Motor neuron (in vitro differentiated cells): ENCODE measurements around the gene DHDH. TPM values are rescaled to one million over a fixed set of nuclear protein-coding genes. Genes with fewer than 3 reads are reported as not detected.
A peak's percentile ranks its signal among the peaks of the same experiment; 100 is the strongest.
"Not testable (repeated sequence)": the region's sequence is repeated elsewhere in the genome, so short reads cannot be mapped to it uniquely, and the experiment has no call there.

Experiments
- ATAC-seq, 8 experiments: fragments of 200-7000 bp; cut with Tn5 transposase; replicated peaks in 6 of 8; 2 replicates each; pipeline ENCODE4 v1.8.0; 2021; ENCODE audit warnings: mild to moderate bottlenecking in 8 of 8, moderate library complexity in 8 of 8
- H3K27ac ChIP-seq, 2 donors: fragments of 250-450 bp; sonication (Bioruptor Pico); 2 replicates each; pipeline ENCODE4 v1.9.0; 2021; ENCODE audit warnings: antibody characterized with exemption in 2 of 2, mild to moderate bottlenecking in 2 of 2, moderate library complexity in 1 of 2
- H3K4me1 ChIP-seq, 2 donors: fragments of 250-450 bp; sonication (Bioruptor Pico); replicated peaks in 1 of 2; 2 replicates each; pipeline ENCODE4 v1.6.1; 2021; ENCODE audit warnings: antibody characterized with exemption in 2 of 2, mild to moderate bottlenecking in 2 of 2, moderate library complexity in 1 of 2
- H3K4me3 ChIP-seq, 5 donors: fragments of 250-450 bp; sonication (Bioruptor Pico); 2 replicates each; pipeline ENCODE4 v1.9.0; 2021; ENCODE audit warnings: antibody characterized with exemption in 5 of 5, mild to moderate bottlenecking in 5 of 5, moderate library complexity in 4 of 5
- WGBS, 10 experiments: fragments of 450-650 bp; shearing (Covaris generic); methylation state at CpG; one replicate each; pipeline ENCODE4 v1.0.0; 2022; 5-methylcytosine and 5-hydroxymethylcytosine counted together
- in situ Hi-C, 9 experiments: fragments of 400-800 bp; cut with MboI; loops; one replicate each; pipeline ENCODE4 v1.15.0; 2021; ENCODE audit warnings: low sequenced_read_pairs in 9 of 9, low pct_unique_long_range_greater_than_20kb in 2 of 9; ENCODE audit not compliant: unreplicated experiment in 9 of 9
- total RNA-seq, 8 experiments: library from RNA; unstranded; fragments of 300-600 nt; gene quantifications; 2 replicates each; pipeline versions ENCODE4 v1.2.3 to v1.2.4, GENCODE V29; 2022

The DHDH gene
- total RNA-seq, 8 experiments from 2014 or later: 0.32 to 0.81 (median 0.50) TPM; not detected in 3

GRCh38 chr19:48921721-48922500 lies 11.6 kb upstream of the DHDH start:
- 71 to 100% (median 83%) methylated on average over 1 of the region's 12 CpGs; no CpG with 5 or more reads in 7 of the 10 experiments for WGBS, 10 experiments

GRCh38 chr19:48922548-48923490 lies 10.7 kb upstream of the DHDH start:
- in situ Hi-C loops: no loop called here
- Histone ChIP-seq H3K4me1 (no peaks in the 10 kb centered on the region), H3K4me3 (no peak overlapping the region), H3K27ac (no peak overlapping the region)
- 40 to 100% (median 95%) methylated on average over 1 to 4 of the region's 18 CpGs; no CpG with 5 or more reads in 3 of the 10 experiments for WGBS, 10 experiments
- peak in 2 of 8 experiments; percentile 4 to 11 for ATAC-seq

More at GRCh38 chr19:48921721-48922500, 11.6 kb upstream of the DHDH start:
- ATAC-seq: peak in 3 of 8 experiments; percentile 10 to 16 (median 14)
- Histone ChIP-seq H3K4me1 (no peaks in the 10 kb centered on the region), H3K27ac (no peak overlapping the region), H3K4me3 (no peak overlapping the region)
- in situ Hi-C loops: no loop called here

GRCh38 chr19:48925240-48925843 lies 8.2 kb upstream of the DHDH start:
- in situ Hi-C loops: no loop called here
- Histone ChIP-seq H3K4me1 (no peaks in the 10 kb centered on the region), H3K4me3 (no peak overlapping the region), H3K27ac (no peak overlapping the region)
- peak in 7 of 8 experiments; percentile 8 to 82 (median 57) for ATAC-seq
- 40 to 93% (median 68%) methylated on average over 1 to 8 of the region's 11 CpGs; no CpG with 5 or more reads in 4 of the 10 experiments for WGBS, 10 experiments

GRCh38 chr19:48925890-48926289 lies 7.6 kb upstream of the DHDH start:
- H3K4me3 ChIP-seq, in situ Hi-C loops, H3K4me1 ChIP-seq, H3K27ac ChIP-seq: not testable (repeated sequence)
- 81 to 100% (median 100%) methylated on average over 1 to 5 of the region's 8 CpGs; no CpG with 5 or more reads in 2 of the 10 experiments for WGBS, 10 experiments
- ATAC-seq: peak in 2 of 8 experiments; percentile 4 to 12

GRCh38 chr19:48926909-48927308 lies 6.6 kb upstream of the DHDH start:
- no peak overlapping the region for H3K27ac ChIP-seq
- H3K4me1 ChIP-seq: no peaks in the 10 kb centered on the region
- in situ Hi-C loops: no loop called here
- peak; percentile 23 to 77 (median 51) for ATAC-seq
- WGBS, 10 experiments: 0 to 92% (median 61%) methylated on average over 2 to 8 of the region's 10 CpGs
- H3K4me3 ChIP-seq: no peak overlapping the region

- in situ Hi-C loops, H3K4me3 ChIP-seq, H3K4me1 ChIP-seq, H3K27ac ChIP-seq, ATAC-seq: not testable (repeated sequence)
- 82 to 100% (median 98%) methylated on average over 1 to 10 of the region's 17 CpGs; no CpG with 5 or more reads in 4 of the 10 experiments for WGBS, 10 experiments
Measured at GRCh38 chr19:48927692-48928091, 5.8 kb upstream of the DHDH start.

- H3K4me1 ChIP-seq: peaks cover 0 to 3% of the 10 kb centered on the region in 2 donors
- ATAC-seq: peak in 1 of 8 experiments; percentile 14
- H3K4me3 ChIP-seq: no peak overlapping the region
- H3K27ac ChIP-seq: no peak overlapping the region
- 65 to 100% (median 86%) methylated on average over 3 to 9 of the region's 15 CpGs; no CpG with 5 or more reads in 1 of the 10 experiments for WGBS, 10 experiments
- in situ Hi-C loops: no loop called here
Measured at GRCh38 chr19:48928164-48929025, 5.1 kb upstream of the DHDH start.

- in situ Hi-C loops: no loop called here
- 30 to 100% (median 80%) methylated on average over 1 to 2 of the region's 19 CpGs; no CpG with 5 or more reads in 6 of the 10 experiments for WGBS, 10 experiments
- no peak for ATAC-seq
- no peak overlapping the region for H3K4me3 ChIP-seq
- no peak overlapping the region for H3K27ac ChIP-seq
- peaks cover 0 to 3% of the 10 kb centered on the region in 2 donors for H3K4me1 ChIP-seq
Measured at GRCh38 chr19:48934837-48935236, 1.3 kb downstream of the DHDH start.

GRCh38 chr19:48935864-48936263 lies 2.4 kb downstream of the DHDH start:
- 90 to 100% (median 95%) methylated on average over 1 to 13 of the region's 25 CpGs; no CpG with 5 or more reads in 6 of the 10 experiments for WGBS, 10 experiments
- Histone ChIP-seq H3K4me1 (peaks cover 0 to 3% of the 10 kb centered on the region in 2 donors), H3K27ac (no peak overlapping the region), H3K4me3 (no peak overlapping the region)
- no peak for ATAC-seq
- in situ Hi-C loops: no loop called here

GRCh38 chr19:48938256-48938655 lies 4.8 kb downstream of the DHDH start:
- ATAC-seq: no peak
- no peak overlapping the region for H3K4me3 ChIP-seq
- 40 to 95% (median 89%) methylated on average over 1 to 6 of the region's 7 CpGs; no CpG with 5 or more reads in 1 of the 10 experiments for WGBS, 10 experiments
- no peaks in the 10 kb centered on the region for H3K4me1 ChIP-seq
- in situ Hi-C loops: no loop called here
- H3K27ac ChIP-seq: no peak overlapping the region

- no peak for ATAC-seq
- in situ Hi-C loops: no loop called here
- 25 to 100% (median 73%) methylated on average over 1 to 5 of the region's 5 CpGs; no CpG with 5 or more reads in 4 of the 10 experiments for WGBS, 10 experiments
- Histone ChIP-seq H3K4me1 (peaks cover 0 to 5% of the 10 kb centered on the region in 2 donors), H3K4me3 (no peak overlapping the region), H3K27ac (no peak overlapping the region)
Measured at GRCh38 chr19:48940902-48941301, 7.4 kb downstream of the DHDH start.

- H3K4me1 ChIP-seq: peaks cover 0 to 5% of the 10 kb centered on the region in 2 donors
- 82 to 100% (median 100%) methylated on average over 1 to 5 of the region's 6 CpGs; no CpG with 5 or more reads in 3 of the 10 experiments for WGBS, 10 experiments
- no peak for ATAC-seq
- in situ Hi-C loops: no loop called here
- no peak overlapping the region for H3K4me3 ChIP-seq
- no peak overlapping the region for H3K27ac ChIP-seq
Measured at GRCh38 chr19:48943081-48943480, 9.6 kb downstream of the DHDH start.
